ENCODE measurements around the gene NOS3. TPM values are rescaled to one million over a fixed set of nuclear protein-coding genes. Genes with fewer than 3 reads are reported as not detected.

Gene NOS3
- 7.0 TPM for total RNA-seq

GRCh38 chr7:150990416-150991186 is at the start of gene NOS3:
TSS of gene NOS3 (plus strand) at chr7:150991017. CDS start at chr7:150993804, 2,787 bp downstream.
- no peak for DNase-seq

GRCh38 chr7:150941351-150942000 is 49.3 kb upstream of the NOS3 start:
- no peak for DNase-seq

GRCh38 chr7:150942001-150942590 is 48.7 kb upstream of the NOS3 start:
- DNase-seq: peak; percentile 62

GRCh38 chr7:150942591-150943452 is 48.0 kb upstream of the NOS3 start:
- no peak for DNase-seq

- no peak for DNase-seq
Observed at GRCh38 chr7:150943453-150943814, 47.4 kb upstream of the NOS3 start.

- no peak for DNase-seq
Observed at GRCh38 chr7:150944066-150945042, 46.5 kb upstream of the NOS3 start.

GRCh38 chr7:150945171-150945852 is 45.5 kb upstream of the NOS3 start:
- no peak for DNase-seq

GRCh38 chr7:150945853-150946420 is 44.9 kb upstream of the NOS3 start:
- DNase-seq: peak; percentile 72

GRCh38 chr7:150946421-150947240 is 44.2 kb upstream of the NOS3 start:
- DNase-seq: no peak

GRCh38 chr7:150947241-150947745 is 43.5 kb upstream of the NOS3 start:
- no peak for DNase-seq

- DNase-seq: no peak
Observed at GRCh38 chr7:150947761-150948651, 42.8 kb upstream of the NOS3 start.

GRCh38 chr7:150948791-150949251 is 42.0 kb upstream of the NOS3 start:
- DNase-seq: no peak

GRCh38 chr7:150949564-150949963 is 41.3 kb upstream of the NOS3 start:
- DNase-seq: no peak

- DNase-seq: no peak
Observed at GRCh38 chr7:150949971-150950491, 40.8 kb upstream of the NOS3 start.

- DNase-seq: no peak
Observed at GRCh38 chr7:150950496-150951180, 40.2 kb upstream of the NOS3 start.

GRCh38 chr7:150951181-150951520 is 39.7 kb upstream of the NOS3 start:
- no peak for DNase-seq

GRCh38 chr7:150951521-150951920 is 39.3 kb upstream of the NOS3 start:
- no peak for DNase-seq
